ENCODE measurements around the gene GRIA4. TPM values are rescaled to one million over a fixed set of nuclear protein-coding genes. Genes with fewer than 3 reads are reported as not detected.

GRIA4 gene
- total RNA-seq, 3 donors from 2014 or later (not counting 1 experiment from before 2014, with no cell fraction given): not detected

- ATAC-seq: no peak
- H3K4me3 ChIP-seq (ENCODE audit: low read length): no peak overlapping the region
- DNase-seq: no peak
- Mint-ChIP-seq H3K27ac (no peak overlapping the region), H3K27me3 (ENCODE audit: low read depth in 2 of 2) (no peaks in the 10 kb centered on the region), H3K9me3 (peaks cover 8 to 9% of the 10 kb centered on the region in 2 donors), H3K4me3 (no peak overlapping the region), H3K36me3 (no peaks in the 10 kb centered on the region), H3K4me1 (no peaks in the 10 kb centered on the region)
- H3K27me3 ChIP-seq (ENCODE audit: control insufficient read depth, insufficient read depth, low read length): no peaks in the 10 kb centered on the region
- no peak for TF ChIP-seq CTCF (IDR thresholded peaks at IDR 0.05)
- H3K36me3 ChIP-seq (ENCODE audit: control insufficient read depth, insufficient read depth, low read length): no peaks in the 10 kb centered on the region
- H3K27ac ChIP-seq (ENCODE audit: low read length): no peak overlapping the region
- no CpG with 5 or more reads among the region's 1 CpG for WGBS (ENCODE audit: insufficient coverage)
- H3K4me1 ChIP-seq (ENCODE audit: control insufficient read depth, insufficient read depth, low read length): no peaks in the 10 kb centered on the region
- intact Hi-C loops (cut with micrococcal nuclease): no loop called here
- no peaks in the 10 kb centered on the region for H3K9me3 ChIP-seq (ENCODE audit: control insufficient read depth, insufficient read depth, low read length)
Observed at GRCh38 chr11:105754260-105754659, 144.4 kb downstream of the GRIA4 start.

DNA sequence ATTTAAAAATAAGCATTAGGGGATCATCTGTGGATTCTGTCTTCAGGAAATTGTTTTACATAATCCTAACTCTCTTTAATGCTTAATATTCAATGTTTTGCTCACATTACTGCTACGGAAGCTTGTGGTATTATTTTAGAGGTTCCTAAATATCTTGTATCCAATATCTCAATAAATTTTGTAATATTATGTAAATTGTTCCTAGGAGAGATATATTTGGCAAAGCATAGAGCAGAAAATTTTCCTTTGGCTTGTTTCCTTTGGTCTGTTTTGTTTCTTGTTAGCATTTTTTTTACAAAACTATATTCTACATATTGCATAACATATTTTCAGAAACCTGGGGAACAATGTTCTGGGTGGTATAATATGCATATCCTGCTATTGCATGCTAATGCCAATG lies 144.8 kb downstream of the GRIA4 start:
- H3K27me3 Mint-ChIP-seq (ENCODE audit: low read depth in 2 of 2): no peaks in the 10 kb centered on the region
- WGBS (ENCODE audit: insufficient coverage): no CpG with 5 or more reads among the region's 1 CpG
- no peaks in the 10 kb centered on the region for H3K4me1 Mint-ChIP-seq
- intact Hi-C loops (cut with micrococcal nuclease): no loop called here
- TF ChIP-seq CTCF (IDR thresholded peaks at IDR 0.05): no peak
- H3K9me3 Mint-ChIP-seq: peaks cover 11 to 12% of the 10 kb centered on the region in 2 donors
- H3K4me3 ChIP-seq (ENCODE audit: low read length): no peak overlapping the region
- H3K9me3 ChIP-seq (ENCODE audit: control insufficient read depth, insufficient read depth, low read length): no peaks in the 10 kb centered on the region
- H3K4me3 Mint-ChIP-seq: no peak overlapping the region
- DNase-seq (no peak), ATAC-seq (no peak)
- no peaks in the 10 kb centered on the region for H3K27me3 ChIP-seq (ENCODE audit: control insufficient read depth, insufficient read depth, low read length)
- H3K27ac ChIP-seq (ENCODE audit: low read length): no peak overlapping the region
- H3K36me3 ChIP-seq (ENCODE audit: control insufficient read depth, insufficient read depth, low read length): no peaks in the 10 kb centered on the region
- H3K36me3 Mint-ChIP-seq: no peaks in the 10 kb centered on the region
- H3K4me1 ChIP-seq (ENCODE audit: control insufficient read depth, insufficient read depth, low read length): no peaks in the 10 kb centered on the region
- no peak overlapping the region for H3K27ac Mint-ChIP-seq

GRCh38 chr11:105757107-105757506 lies 147.2 kb downstream of the GRIA4 start:
- 76% methylated on average over 4 of the region's 6 CpGs for WGBS (ENCODE audit: insufficient coverage)

More at GRCh38 chr11:105757107-105757506, 147.2 kb downstream of the GRIA4 start:
- H3K36me3 ChIP-seq (ENCODE audit: control insufficient read depth, insufficient read depth, low read length): no peaks in the 10 kb centered on the region
- intact Hi-C loops (cut with micrococcal nuclease): no loop called here
- no peak overlapping the region for H3K27ac ChIP-seq (ENCODE audit: low read length)
- H3K4me3 ChIP-seq (ENCODE audit: low read length): no peak overlapping the region
- no peaks in the 10 kb centered on the region for H3K27me3 ChIP-seq (ENCODE audit: control insufficient read depth, insufficient read depth, low read length)
- DNase-seq (no peak), ATAC-seq (no peak)
- Mint-ChIP-seq H3K9me3 (peaks cover 8 to 14% of the 10 kb centered on the region in 2 donors), H3K4me1 (no peaks in the 10 kb centered on the region), H3K27ac (no peak overlapping the region), H3K4me3 (no peak overlapping the region), H3K36me3 (no peaks in the 10 kb centered on the region), H3K27me3 (ENCODE audit: low read depth in 2 of 2) (no peaks in the 10 kb centered on the region)
- no peak for TF ChIP-seq CTCF (IDR thresholded peaks at IDR 0.05)
- H3K4me1 ChIP-seq (ENCODE audit: control insufficient read depth, insufficient read depth, low read length): no peaks in the 10 kb centered on the region
- H3K9me3 ChIP-seq (ENCODE audit: control insufficient read depth, insufficient read depth, low read length): no peaks in the 10 kb centered on the region
